KG1 (cell line): ENCODE results near the gene LIN28B.

Experiments used
- DNase-seq: peaks from one replicate; lab custom pipeline; 2025; lab: John Stamatoyannopoulos, UW

LIN28B gene

GRCh38 chr6:105109955-105110895 is 153.3 kb downstream of the LIN28B start:
- no peak for DNase-seq

- DNase-seq, result no peak
These were observed 154.2 kb downstream of the LIN28B start for GRCh38 chr6:105111105-105111504.

GRCh38 chr6:105111871-105112270 is 155.0 kb downstream of the LIN28B start:
- no peak for DNase-seq

GRCh38 chr6:105112577-105112976 is 155.7 kb downstream of the LIN28B start:
- DNase-seq, result no peak

- DNase-seq, result no peak
These were observed 156.5 kb downstream of the LIN28B start for GRCh38 chr6:105113422-105113821.

GRCh38 chr6:105116150-105116549 is 159.2 kb downstream of the LIN28B start:
- DNase-seq, result no peak

GRCh38 chr6:105120570-105120969 is 163.7 kb downstream of the LIN28B start:
- DNase-seq, result no peak

GRCh38 chr6:105121981-105122380 is 165.1 kb downstream of the LIN28B start:
- DNase-seq, result no peak

- no peak for DNase-seq
These were observed 165.8 kb downstream of the LIN28B start for GRCh38 chr6:105122717-105123116.
